GM21367 (cell line): Measurements from ENCODE around the gene PEX3.
A peak's percentile ranks its signal among the peaks of the same experiment; 100 is the strongest.

Experiments
- ATAC-seq: cut with Tn5 transposase; IDR thresholded peaks from one replicate; pipeline ENCODE4 v1.9.1; 2021; ENCODE audit not compliant: unreplicated experiment

Gene PEX3

GRCh38 chr6:143450453-143451371 lies at the start of gene PEX3, which contains the start of gene ADAT2:
Gene PEX3 (plus strand): TSS chr6:143450805. CDS start chr6:143451043, 238 bp downstream.
Gene ADAT2 (minus strand): TSS chr6:143450695. CDS start chr6:143450658, 37 bp downstream.
- peak; percentile 96 for ATAC-seq

GRCh38 chr6:143401068-143401446 lies 49.5 kb upstream of the PEX3 start:
- no peak for ATAC-seq

GRCh38 chr6:143401636-143402370 lies 48.8 kb upstream of the PEX3 start:
- no peak for ATAC-seq

GRCh38 chr6:143402721-143403336 lies 47.8 kb upstream of the PEX3 start:
- ATAC-seq, result no peak

GRCh38 chr6:143405373-143406154 lies 45.0 kb upstream of the PEX3 start:
- no peak for ATAC-seq

GRCh38 chr6:143406673-143407072 lies 43.9 kb upstream of the PEX3 start:
- ATAC-seq, result no peak

GRCh38 chr6:143408151-143408786 lies 42.3 kb upstream of the PEX3 start:
- ATAC-seq, result no peak

GRCh38 chr6:143408787-143409162 lies 41.8 kb upstream of the PEX3 start:
- no peak for ATAC-seq

GRCh38 chr6:143410859-143411270 lies 39.7 kb upstream of the PEX3 start:
- ATAC-seq, result no peak

- no peak for ATAC-seq
Observed at GRCh38 chr6:143414769-143415168, 35.8 kb upstream of the PEX3 start.

GRCh38 chr6:143419526-143419925 lies 31.1 kb upstream of the PEX3 start:
- ATAC-seq, result no peak

GRCh38 chr6:143426026-143426425 lies 24.6 kb upstream of the PEX3 start:
- no peak for ATAC-seq

GRCh38 chr6:143427109-143427817 lies 23.3 kb upstream of the PEX3 start:
- peak; percentile 100 for ATAC-seq

GRCh38 chr6:143429970-143430369 lies 20.6 kb upstream of the PEX3 start:
- ATAC-seq, result no peak

- no peak for ATAC-seq
Observed at GRCh38 chr6:143431226-143431625, 19.4 kb upstream of the PEX3 start.

- ATAC-seq, result no peak
Observed at GRCh38 chr6:143432588-143432987, 18.0 kb upstream of the PEX3 start.

- no peak for ATAC-seq
Observed at GRCh38 chr6:143441010-143441409, 9.6 kb upstream of the PEX3 start.

- no peak for ATAC-seq
Observed at GRCh38 chr6:143441680-143442545, 8.7 kb upstream of the PEX3 start.

GRCh38 chr6:143443096-143443495 lies 7.5 kb upstream of the PEX3 start:
- no peak for ATAC-seq
